SK-N-MC (cell line): ENCODE measurements around the gene BRSK2.

Source experiments
- DNase-seq: peaks from one replicate; pipeline ENCODE4 v3.0.0-alpha.2; 2011; ENCODE audit warnings: low read depth, low spot score
- H3K27ac ChIP-seq: fragments of 200-600 bp; sonication (generic); 2 replicates; pipeline ENCODE4 v1.5.1; 2016; ENCODE audit warnings: mixed run types
- H3K36me3 ChIP-seq: fragments of 200-600 bp; sonication (generic); 2 replicates; pipeline ENCODE4 v1.6.1; 2017; ENCODE audit warnings: antibody characterized with exemption, low read length, mixed read lengths; ENCODE audit not compliant: insufficient read depth
- H3K4me3 ChIP-seq: fragments of 200-600 bp; sonication (generic); 2 replicates; pipeline ENCODE4 v1.5.1; 2016
- H3K9ac ChIP-seq: fragments of 200-600 bp; sonication (generic); 2 replicates; pipeline ENCODE4 v1.8.0; 2017; ENCODE audit warnings: mixed run types, mixed read lengths; ENCODE audit not compliant: insufficient read length
- H3K9me3 ChIP-seq: fragments of 200-600 bp; sonication (generic); 2 replicates; pipeline ENCODE4 v1.6.1; 2017; ENCODE audit warnings: low read depth, mild to moderate bottlenecking, antibody characterized with exemption, low read length, moderate library complexity, mixed read lengths
- EZH2 ChIP-seq: fragments of 200-600 bp; sonication (generic); IDR thresholded peaks from one replicate; pipeline ENCODE4 v1.6.1; 2017; ENCODE audit warnings: antibody characterized with exemption
- FOXP2 ChIP-seq: optimal IDR thresholded peaks from 2 replicates; pipeline ENCODE3; 2011; ENCODE audit warnings: mild to moderate bottlenecking, moderate library complexity; ENCODE audit not compliant: insufficient read depth; ENCODE audit errors: extremely low read length, control extremely low read depth
- POLR2AphosphoS5 ChIP-seq: IDR thresholded peaks from 2 replicates; pipeline ENCODE4 v1.6.1; 2012; ENCODE audit warnings: mild to moderate bottlenecking, low read depth, low read length, borderline replicate concordance

The BRSK2 gene

DNA sequence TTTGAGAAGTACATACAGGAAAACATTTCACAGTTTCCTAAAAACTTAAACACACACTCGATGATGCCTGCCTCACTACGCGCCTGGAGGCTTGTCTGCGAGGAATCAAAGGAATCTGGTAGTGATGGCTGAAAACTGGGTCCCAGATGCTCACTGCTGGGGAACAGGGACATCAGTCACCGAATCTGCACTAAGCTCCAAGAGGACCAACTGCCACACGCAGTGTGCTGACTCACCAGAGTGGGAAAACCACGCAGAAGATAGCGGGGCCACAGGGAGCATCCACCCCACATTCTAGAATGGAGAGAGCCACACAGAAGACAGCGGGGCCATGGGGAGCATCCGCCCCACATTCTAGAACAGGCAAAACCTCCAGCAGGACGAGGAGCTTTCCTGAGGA lies 121.2 kb downstream of the BRSK2 start:
- Histone ChIP-seq H3K36me3 (no peaks in the 10 kb centered on the region), H3K4me3 (no peak overlapping the region), H3K27ac (no peak overlapping the region), H3K9ac (no peak overlapping the region), H3K9me3 (no peaks in the 10 kb centered on the region)
- TF ChIP-seq EZH2 (no peak), FOXP2 (no peak), POLR2AphosphoS5 (no peak)
- DNase-seq: no peak

DNA sequence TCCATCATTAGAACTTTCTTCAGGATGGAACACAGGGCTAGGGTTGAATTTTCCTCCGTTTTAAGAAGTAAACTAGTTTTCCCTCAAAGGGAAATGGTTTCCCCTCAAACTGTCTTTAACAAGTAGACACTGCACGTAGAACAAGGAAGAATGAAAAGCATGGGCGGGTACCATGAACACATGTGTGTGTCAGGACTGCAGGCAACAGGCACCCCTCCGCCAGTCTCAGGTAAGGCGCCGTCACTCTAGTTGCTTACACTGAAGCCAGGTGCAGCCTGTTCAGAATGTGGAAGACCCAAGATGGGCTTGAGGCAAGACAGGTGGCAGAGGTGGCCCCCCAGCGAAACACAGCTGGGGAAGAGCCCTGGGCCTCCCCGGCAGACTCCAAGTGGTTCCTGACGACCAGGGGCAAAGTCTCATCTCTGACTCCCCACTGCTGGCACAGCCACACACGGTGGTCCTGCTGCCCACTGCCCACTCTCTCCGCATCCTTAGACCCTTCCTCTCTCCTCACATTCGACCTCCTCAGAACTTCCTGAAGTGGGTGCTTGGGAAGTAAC lies 122.3 kb downstream of the BRSK2 start:
- no peak for TF ChIP-seq POLR2AphosphoS5
- no peak overlapping the region for H3K9ac ChIP-seq
- H3K9me3 ChIP-seq: no peaks in the 10 kb centered on the region
- no peak for DNase-seq
- no peaks in the 10 kb centered on the region for H3K36me3 ChIP-seq
- H3K27ac ChIP-seq: no peak overlapping the region
- no peak overlapping the region for H3K4me3 ChIP-seq
